NT2/D1 (cell line): ENCODE measurements around the gene CRTAC1.

Source experiments
- YY1 ChIP-seq: IDR thresholded peaks from 2 replicates; pipeline ENCODE4 v1.6.1; 2011; ENCODE audit not compliant: insufficient read length, insufficient read depth
- ZNF274 ChIP-seq: IDR thresholded peaks from 2 replicates; pipeline ENCODE4 v1.6.1; 2011; ENCODE audit warnings: mild to moderate bottlenecking, low read depth, low read length

DNA sequence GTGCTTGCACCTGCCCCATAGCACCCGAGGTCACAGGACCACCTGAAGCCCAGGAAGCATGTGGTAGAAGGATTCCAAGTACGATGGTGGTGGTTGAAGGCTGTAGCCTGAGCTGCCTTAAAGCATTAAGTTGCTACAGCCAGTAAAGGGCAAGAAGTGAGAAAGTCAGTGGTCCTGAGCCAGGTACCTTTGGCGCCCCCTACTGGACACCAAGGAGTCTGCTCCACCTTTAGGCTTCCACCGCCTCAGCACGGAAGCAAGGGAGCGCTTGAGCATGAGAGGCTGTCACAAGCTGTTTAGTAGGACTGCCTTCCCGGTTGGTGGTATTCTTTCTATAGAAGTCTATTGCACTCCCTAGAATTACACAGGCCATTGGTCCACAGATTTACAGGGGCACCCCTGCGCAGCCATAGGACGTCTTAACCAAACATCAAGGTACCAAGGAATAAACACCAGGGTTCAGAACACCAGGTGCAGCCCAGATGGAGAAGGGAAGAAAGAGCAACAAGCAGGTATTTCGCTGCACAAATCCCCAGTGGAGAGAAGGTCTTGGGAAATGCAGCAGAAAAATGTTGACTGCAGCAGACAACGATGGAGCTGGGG lies 2.2 kb downstream of the CRTAC1 start:
- TF ChIP-seq ZNF274 (no peak), YY1 (no peak)
